CD4-positive, alpha-beta T cell treated with Interleukin-10 for 1 hour (primary cell): ENCODE data around the gene FOXK2.

Source experiments
- DNase-seq: peaks from one replicate; pipeline ENCODE4 v3.0.0-alpha.2; 2020

FOXK2 gene

GRCh38 chr17:82592289-82592766, 72.8 kb downstream of the FOXK2 start:
- DNase-seq, result no peak

- DNase-seq, result peak; percentile 85
Observed at GRCh38 chr17:82592767-82593589, 73.4 kb downstream of the FOXK2 start.

- peak; percentile 8 for DNase-seq
Observed at GRCh38 chr17:82593590-82594087, 74.1 kb downstream of the FOXK2 start.

- no peak for DNase-seq
Observed at GRCh38 chr17:82594571-82594970, 75.0 kb downstream of the FOXK2 start.

- DNase-seq, result no peak
Observed at GRCh38 chr17:82595893-82596292, 76.4 kb downstream of the FOXK2 start.

GRCh38 chr17:82596296-82596695, 76.8 kb downstream of the FOXK2 start:
- no peak for DNase-seq

- DNase-seq, result no peak
Observed at GRCh38 chr17:82596837-82597672, 77.5 kb downstream of the FOXK2 start.

GRCh38 chr17:82598256-82599119, 79.0 kb downstream of the FOXK2 start:
- DNase-seq, result no peak

- DNase-seq, result no peak
Observed at GRCh38 chr17:82599674-82600661, 80.4 kb downstream of the FOXK2 start.

- DNase-seq, result no peak
Observed at GRCh38 chr17:82600731-82601446, 81.4 kb downstream of the FOXK2 start.

GRCh38 chr17:82601447-82602000, 82.0 kb downstream of the FOXK2 start:
- DNase-seq, result no peak

GRCh38 chr17:82602487-82602886, 83.0 kb downstream of the FOXK2 start:
- no peak for DNase-seq

- DNase-seq, result no peak
Observed at GRCh38 chr17:82602986-82603710, 83.6 kb downstream of the FOXK2 start.

GRCh38 chr17:82603981-82604448, 84.5 kb downstream of the FOXK2 start:
- DNase-seq, result peak; percentile 36

GRCh38 chr17:82604532-82604931, 85.0 kb downstream of the FOXK2 start:
- DNase-seq, result no peak

GRCh38 chr17:82605939-82606600, 86.5 kb downstream of the FOXK2 start:
- no peak for DNase-seq

GRCh38 chr17:82608816-82609215, 89.3 kb downstream of the FOXK2 start:
- DNase-seq, result no peak

GRCh38 chr17:82609655-82610054, 90.1 kb downstream of the FOXK2 start:
- DNase-seq, result no peak
